NT2/D1 (cell line): ENCODE data around the gene GTSE1.

Experiments used
- SUZ12 ChIP-seq: IDR thresholded peaks from 2 replicates; pipeline ENCODE4 v1.6.1; 2011; ENCODE audit not compliant: insufficient read length, insufficient read depth; ENCODE audit errors: extremely low read depth
- YY1 ChIP-seq: IDR thresholded peaks from 2 replicates; pipeline ENCODE4 v1.6.1; 2011; ENCODE audit not compliant: insufficient read length, insufficient read depth

DNA sequence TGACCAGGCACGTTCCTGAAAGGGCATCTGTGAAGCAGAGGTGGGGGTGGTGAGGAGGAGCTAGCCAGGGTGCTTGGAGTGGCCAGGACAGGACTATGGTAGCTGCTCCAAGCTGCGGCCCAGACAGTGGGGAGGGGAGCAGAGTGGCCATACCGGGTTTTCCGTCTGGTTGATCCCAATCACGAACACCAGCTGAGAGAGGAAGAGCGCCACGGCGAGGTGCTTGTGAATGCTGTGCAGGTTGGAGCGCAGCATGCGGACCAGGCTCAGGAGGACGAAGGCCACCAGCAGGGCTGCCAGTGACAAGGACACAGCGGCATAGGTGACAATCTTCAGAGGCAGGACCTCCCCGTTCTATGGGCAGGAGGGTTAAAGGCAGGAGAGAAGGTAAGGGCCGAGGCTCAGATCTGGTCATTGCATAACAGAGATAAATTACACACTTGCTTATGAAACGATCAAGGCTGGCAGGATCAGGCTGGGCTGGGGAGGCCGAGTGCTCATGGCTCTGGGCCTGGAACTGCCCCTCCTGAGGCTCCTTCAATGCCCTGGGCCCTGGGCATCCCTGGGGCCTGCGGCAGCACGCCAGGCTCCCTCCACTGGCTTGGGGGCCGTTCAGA lies 80.3 kb downstream of the GTSE1 start:
- TF ChIP-seq YY1 (no peak), SUZ12 (no peak)
